ENCODE results near the gene CELA2A. TPM values are rescaled to one million over a fixed set of nuclear protein-coding genes. Genes with fewer than 3 reads are reported as not detected.

The CELA2A gene
- total and polyA plus RNA-seq, 10 of the 15 experiments (the other 5 are each of a cell fraction or from before 2014, with no cell fraction given), result 0.90 TPM; not detected in 9

- Histone ChIP-seq H3K4me3 (no peak overlapping the region), H3K36me3 (ENCODE audit: control insufficient read depth in 2 of 2, insufficient read depth in 2 of 2, low read length in 1 of 2) (peaks cover 4 to 22% of the 10 kb centered on the region in 2 experiments; a peak in 3 of 4 replicates), H3K9me3 (replicated peaks; ENCODE audit: control insufficient read depth, insufficient read depth, low read length) (no peaks in the 10 kb centered on the region), H2AFZ (ENCODE audit: control insufficient read depth, low read depth, low read length) (no peak overlapping the region), H3K4me1 (ENCODE audit: control insufficient read depth, insufficient read depth, low read length) (no peaks in the 10 kb centered on the region), H3K27me3 (replicated peaks in 1 of 2; ENCODE audit: control insufficient read depth in 2 of 2, insufficient read depth in 2 of 2, low read length in 1 of 2) (no peaks in the 10 kb centered on the region), H3K9ac (ENCODE audit: control insufficient read depth, insufficient read depth, low read length) (no peak overlapping the region), H3K79me2 (ENCODE audit: control insufficient read depth, insufficient read depth, low read length) (no peaks in the 10 kb centered on the region), H4K20me1 (ENCODE audit: control insufficient read depth, insufficient read depth) (peaks cover under 1% of the 10 kb centered on the region; the same call in 1 of the 2 replicates), H3K4me2 (ENCODE audit: control insufficient read depth, insufficient read depth) (no peak overlapping the region), H3K27ac (ENCODE audit: control insufficient read depth, insufficient read depth) (no peak overlapping the region)
- SMC1A ChIA-PET (ENCODE audit: uncharacterized antibody, unreplicated experiment), result interaction anchor here (6.2 kb wide), 1 partner anchor 105 kb away, joined by 64 read pairs; no protein-coding TSS in a partner anchor
- intact Hi-C loops (cut with micrococcal nuclease; ENCODE audit: unreplicated experiment) (loop anchor here (5.0 kb wide), 1 partner anchor 303 kb away; no protein-coding TSS in a partner anchor), in situ Hi-C loops (cut with MboI) (loop anchor here (5.0 kb wide), 1 partner anchor 102 kb away; no protein-coding TSS in a partner anchor)
- CTCF ChIA-PET, result interaction anchor here (1.1 to 10.2 kb wide), 6 partner anchors 10 to 112 kb away, joined by 3 to 178 read pairs (median 10); no protein-coding TSS in a partner anchor
- TF ChIP-seq POLR2A (IDR thresholded peaks at IDR 0.05; ENCODE audit: low read depth, low read length), result peak; percentile 60
- no peak for TF ChIP-seq USF2 (IDR thresholded peaks at IDR 0.05; ENCODE audit: borderline replicate concordance, low read depth, low read length)
- no peak for TF ChIP-seq NR2F1 (conservative IDR thresholded peaks at IDR 0.05)
- DNase-seq (ENCODE audit: low read depth, low spot score) (no peak), FAIRE-seq (no peak), ATAC-seq (no peak)
- no TSS peak for BruUV-seq (replicated peaks)
- POLR2A ChIA-PET, result no interaction called here
- 73% methylated on average over 19 of the region's 19 CpGs for WGBS (ENCODE audit: insufficient coverage, insufficient replicate concordance, low lambda C conversion rate, missing lambda C conversion rate)
- RAD21 ChIA-PET (ENCODE audit: unreplicated experiment), result interaction anchor here (0.8 to 3.5 kb wide), 2 partner anchors 106 to 109 kb away, joined by 3 to 22 read pairs; no protein-coding TSS in a partner anchor
These were observed 26.8 kb upstream of the CELA2A start for GRCh38 chr1:15429701-15430149.

GRCh38 chr1:15430787-15431570 lies 25.6 kb upstream of the CELA2A start:
- DNase-seq (ENCODE audit: low read depth, low spot score), result no peak
- H3K79me2 ChIP-seq (ENCODE audit: control insufficient read depth, insufficient read depth, low read length), result no peaks in the 10 kb centered on the region
- ChIA-PET SMC1A (ENCODE audit: uncharacterized antibody, unreplicated experiment) (interaction anchor here (0.5 to 6.2 kb wide), 6 partner anchors 10 to 169 kb away, joined by 3 to 64 read pairs (median 5); no protein-coding TSS in a partner anchor), CTCF (interaction anchor here (0.8 to 10.2 kb wide), 19 partner anchors 10 to 302 kb away, joined by 3 to 178 read pairs (median 5); no protein-coding TSS in a partner anchor), RAD21 (ENCODE audit: unreplicated experiment) (interaction anchor here (0.5 to 3.5 kb wide), 10 partner anchors 19 to 330 kb away, joined by 3 to 22 read pairs (median 6); partner anchors contain the start of gene EFHD2), POLR2A (interaction anchor here (1.2 to 1.3 kb wide), 2 partner anchors 11 to 106 kb away, joined by 3 to 4 read pairs; no protein-coding TSS in a partner anchor)
- H3K27me3 ChIP-seq (replicated peaks in 1 of 2; ENCODE audit: control insufficient read depth in 2 of 2, insufficient read depth in 2 of 2, low read length in 1 of 2), result no peaks in the 10 kb centered on the region
- FAIRE-seq, result peak; percentile 13
- no peak overlapping the region for H3K27ac ChIP-seq (ENCODE audit: control insufficient read depth, insufficient read depth)
- intact Hi-C loops (cut with micrococcal nuclease; ENCODE audit: unreplicated experiment), result loop anchor here (1.0 to 5.0 kb wide), 2 partner anchors 108 to 301 kb away; no protein-coding TSS in a partner anchor
- H3K36me3 ChIP-seq (ENCODE audit: control insufficient read depth in 2 of 2, insufficient read depth in 2 of 2, low read length in 1 of 2), result peaks cover 4 to 17% of the 10 kb centered on the region in 2 experiments; a peak in 3 of 4 replicates
- H3K9ac ChIP-seq (ENCODE audit: control insufficient read depth, insufficient read depth, low read length), result no peak overlapping the region
- H3K4me1 ChIP-seq (ENCODE audit: control insufficient read depth, insufficient read depth, low read length), result no peaks in the 10 kb centered on the region
- no peak overlapping the region for H3K4me2 ChIP-seq (ENCODE audit: control insufficient read depth, insufficient read depth)
- no peak overlapping the region for H2AFZ ChIP-seq (ENCODE audit: control insufficient read depth, low read depth, low read length)
- BruUV-seq (replicated peaks), result no TSS peak
- no peaks in the 10 kb centered on the region for H3K9me3 ChIP-seq (replicated peaks; ENCODE audit: control insufficient read depth, insufficient read depth, low read length)
- no peak overlapping the region for H3K4me3 ChIP-seq
- no peaks in the 10 kb centered on the region for H4K20me1 ChIP-seq (ENCODE audit: control insufficient read depth, insufficient read depth)
- peak; percentile 85 for ATAC-seq
- WGBS (ENCODE audit: insufficient coverage, insufficient replicate concordance, low lambda C conversion rate, missing lambda C conversion rate), result 56% methylated on average over 19 of the region's 19 CpGs
- in situ Hi-C loops (cut with MboI), result no loop called here
- no peak for TF ChIP-seq NFXL1 (IDR thresholded peaks at IDR 0.05; ENCODE audit: borderline replicate concordance)
- no peak for TF ChIP-seq WRNIP1 (IDR thresholded peaks at IDR 0.05; ENCODE audit: borderline replicate concordance, low read depth, low read length)
- TF ChIP-seq ZNF207 (IDR thresholded peaks at IDR 0.05; ENCODE audit: borderline replicate concordance), result no peak
- TF ChIP-seq IKZF1 (conservative IDR thresholded peaks at IDR 0.05), result 0 out of 2 replicates have a peak, but pooled peaks have one; percentile 25
- no peak for TF ChIP-seq PKNOX1 (IDR thresholded peaks at IDR 0.05)
- no peak for TF ChIP-seq NFYB (IDR thresholded peaks at IDR 0.05; ENCODE audit: insufficient read depth, low read depth, low read length)
- TF ChIP-seq MYB (IDR thresholded peaks at IDR 0.05; ENCODE audit: borderline replicate concordance, low read depth, low read length), result no peak
- 0 out of 2 replicates have a peak, but pooled peaks have one; percentile 17 for TF ChIP-seq SPI1 (IDR thresholded peaks at IDR 0.05; ENCODE audit: borderline replicate concordance, insufficient read depth, low read depth, low read length)
